Measurements from ENCODE around the gene TLX1.

DNA sequence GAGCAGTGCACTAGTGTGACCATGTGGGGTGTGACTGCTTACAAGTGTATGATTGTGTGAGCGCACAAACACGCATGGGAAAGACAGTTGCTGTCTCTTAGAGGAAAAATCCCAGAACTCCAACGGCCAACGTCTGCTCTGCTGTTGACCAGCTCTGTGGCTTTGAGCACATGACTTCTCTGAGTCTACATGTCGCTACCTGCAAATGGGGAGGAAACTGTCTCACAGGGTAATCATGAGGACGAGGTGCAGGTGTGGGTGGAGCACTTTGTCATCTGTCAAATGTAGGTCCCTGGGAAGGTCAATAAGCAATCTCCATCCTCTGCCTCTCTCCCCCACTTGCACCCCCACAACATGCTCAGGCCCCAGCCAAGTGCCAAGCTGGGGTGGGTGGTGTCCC is 31.2 kb upstream of the TLX1 start:
- no peak for TF ChIP-seq POLR2A (IDR thresholded peaks at IDR 0.05)
- TF ChIP-seq, protein P1, sequence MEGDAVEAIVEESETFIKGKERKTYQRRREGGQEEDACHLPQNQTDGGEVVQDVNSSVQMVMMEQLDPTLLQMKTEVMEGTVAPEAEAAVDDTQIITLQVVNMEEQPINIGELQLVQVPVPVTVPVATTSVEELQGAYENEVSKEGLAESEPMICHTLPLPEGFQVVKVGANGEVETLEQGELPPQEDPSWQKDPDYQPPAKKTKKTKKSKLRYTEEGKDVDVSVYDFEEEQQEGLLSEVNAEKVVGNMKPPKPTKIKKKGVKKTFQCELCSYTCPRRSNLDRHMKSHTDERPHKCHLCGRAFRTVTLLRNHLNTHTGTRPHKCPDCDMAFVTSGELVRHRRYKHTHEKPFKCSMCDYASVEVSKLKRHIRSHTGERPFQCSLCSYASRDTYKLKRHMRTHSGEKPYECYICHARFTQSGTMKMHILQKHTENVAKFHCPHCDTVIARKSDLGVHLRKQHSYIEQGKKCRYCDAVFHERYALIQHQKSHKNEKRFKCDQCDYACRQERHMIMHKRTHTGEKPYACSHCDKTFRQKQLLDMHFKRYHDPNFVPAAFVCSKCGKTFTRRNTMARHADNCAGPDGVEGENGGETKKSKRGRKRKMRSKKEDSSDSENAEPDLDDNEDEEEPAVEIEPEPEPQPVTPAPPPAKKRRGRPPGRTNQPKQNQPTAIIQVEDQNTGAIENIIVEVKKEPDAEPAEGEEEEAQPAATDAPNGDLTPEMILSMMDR (IDR thresholded peaks at IDR 0.05), result no peak

Measured in esophagus squamous epithelium (tissue), 4 donors.